Activated T-helper 17 cell treated with anti-CD3 and anti-CD28 coated beads, Interleukin-2, amount 50 U/mL, for 72 hours (primary cell): ENCODE measurements around the gene TCEA3. TPM values are rescaled to one million over a fixed set of nuclear protein-coding genes. Genes with fewer than 3 reads are reported as not detected.
A peak's percentile ranks its signal among the peaks of the same experiment; 100 is the strongest.

ENCODE experiments used
- ATAC-seq: fragments of 150-1000 bp; cut with Tn5 transposase; replicated peaks from 2 replicates; pipeline ENCODE4 v1.10.0; 2021; ENCODE audit warnings: mild to moderate bottlenecking, moderate library complexity
- H3K27ac Mint-ChIP-seq: one replicate; pipeline ENCODE4 v1.8.0; 2022; ENCODE audit warnings: mixed read lengths
- H3K27me3 Mint-ChIP-seq: one replicate; pipeline ENCODE4 v1.8.0; 2022; ENCODE audit warnings: mixed read lengths
- H3K36me3 Mint-ChIP-seq: one replicate; pipeline ENCODE4 v1.8.0; 2022; ENCODE audit warnings: low read depth, mild to moderate bottlenecking, mixed read lengths
- H3K4me1 Mint-ChIP-seq: one replicate; pipeline ENCODE4 v1.8.0; 2022; ENCODE audit warnings: mixed read lengths
- H3K4me3 Mint-ChIP-seq: one replicate; pipeline ENCODE4 v1.8.0; 2022; ENCODE audit warnings: mild to moderate bottlenecking, mixed read lengths
- H3K9me3 Mint-ChIP-seq: one replicate; pipeline ENCODE4 v1.8.0; 2022; ENCODE audit warnings: mixed read lengths
- total RNA-seq, 2 donors: library from RNA; stranded (reverse); gene quantifications; one replicate each; pipeline ENCODE4 v1.2.3, GENCODE V29; 2022

The TCEA3 gene
- total RNA-seq, 2 donors from 2014 or later, result 1.3 to 33.2 TPM

GRCh38 chr1:23366146-23366545, 58.4 kb downstream of the TCEA3 start:
- no peak for ATAC-seq
- Mint-ChIP-seq H3K36me3 (peaks cover 69% of the 10 kb centered on the region), H3K27me3 (no peaks in the 10 kb centered on the region), H3K9me3 (peaks cover 12% of the 10 kb centered on the region), H3K4me3 (peak overlapping the region; percentile 89), H3K27ac (no peak overlapping the region), H3K4me1 (peaks cover 16% of the 10 kb centered on the region)

DNA sequence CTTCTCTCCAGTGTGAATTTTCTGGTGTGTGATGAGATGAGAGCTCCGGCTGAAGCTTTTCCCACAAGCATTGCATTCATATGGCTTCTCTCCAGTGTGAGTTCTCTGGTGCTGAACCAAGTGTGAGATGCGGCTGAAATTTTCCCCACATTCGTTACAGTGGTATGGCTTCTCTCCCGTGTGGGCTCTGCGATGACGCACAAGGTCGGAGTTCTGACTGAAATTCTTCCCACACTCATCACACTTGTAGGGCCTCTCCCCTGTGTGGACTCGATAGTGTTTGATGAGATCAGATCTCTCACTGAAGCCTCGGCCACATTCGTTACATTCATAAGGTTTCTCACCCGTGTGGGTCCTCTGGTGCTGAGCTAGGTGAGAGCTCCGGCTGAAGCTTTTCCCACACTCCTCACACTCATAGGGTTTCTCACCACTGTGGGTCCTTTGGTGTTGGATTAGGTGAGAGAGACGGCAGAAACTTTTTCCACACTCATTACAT, 62.3 kb downstream of the TCEA3 start:
- Mint-ChIP-seq H3K4me1 (peaks cover 8% of the 10 kb centered on the region), H3K9me3 (peaks cover 21% of the 10 kb centered on the region), H3K27ac (no peak overlapping the region), H3K27me3 (no peaks in the 10 kb centered on the region), H3K4me3 (no peak overlapping the region), H3K36me3 (peaks cover 79% of the 10 kb centered on the region)
- no peak for ATAC-seq

DNA sequence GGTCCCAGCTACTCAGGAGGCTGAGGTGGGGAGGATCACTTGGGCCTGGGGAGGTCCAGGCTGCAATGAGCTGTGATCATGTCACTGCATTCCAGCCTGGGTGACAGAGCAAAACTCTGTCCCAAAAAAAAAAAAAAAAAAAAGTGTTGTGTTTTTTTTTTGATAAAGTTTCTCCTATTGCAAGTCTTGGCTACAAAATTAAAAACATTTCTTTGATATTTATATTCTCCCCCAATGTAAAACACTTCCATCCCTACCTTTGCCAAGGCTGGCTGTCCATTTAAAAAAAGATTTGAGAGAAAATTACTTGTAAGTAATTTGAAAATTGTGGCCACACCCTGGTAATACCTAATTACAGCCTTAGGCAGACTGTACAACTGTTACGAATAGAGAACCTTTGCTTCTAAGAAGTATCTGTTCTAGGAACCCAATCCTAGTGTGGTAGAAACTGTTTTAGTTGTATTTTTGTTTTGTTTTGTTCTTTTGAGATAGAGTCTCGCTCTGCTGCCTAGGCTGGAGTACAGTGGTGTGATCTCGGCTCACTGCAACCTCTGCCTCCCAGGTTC, 66.2 kb downstream of the TCEA3 start:
- H3K27ac Mint-ChIP-seq, result no peak overlapping the region
- H3K4me1 Mint-ChIP-seq, result no peaks in the 10 kb centered on the region
- H3K4me3 Mint-ChIP-seq, result no peak overlapping the region
- H3K36me3 Mint-ChIP-seq, result peaks cover 45% of the 10 kb centered on the region
- no peaks in the 10 kb centered on the region for H3K27me3 Mint-ChIP-seq
- H3K9me3 Mint-ChIP-seq, result peaks cover 21% of the 10 kb centered on the region
- no peak for ATAC-seq

- ATAC-seq, result no peak
Measured at GRCh38 chr1:23357138-23357908, 67.2 kb downstream of the TCEA3 start.

DNA sequence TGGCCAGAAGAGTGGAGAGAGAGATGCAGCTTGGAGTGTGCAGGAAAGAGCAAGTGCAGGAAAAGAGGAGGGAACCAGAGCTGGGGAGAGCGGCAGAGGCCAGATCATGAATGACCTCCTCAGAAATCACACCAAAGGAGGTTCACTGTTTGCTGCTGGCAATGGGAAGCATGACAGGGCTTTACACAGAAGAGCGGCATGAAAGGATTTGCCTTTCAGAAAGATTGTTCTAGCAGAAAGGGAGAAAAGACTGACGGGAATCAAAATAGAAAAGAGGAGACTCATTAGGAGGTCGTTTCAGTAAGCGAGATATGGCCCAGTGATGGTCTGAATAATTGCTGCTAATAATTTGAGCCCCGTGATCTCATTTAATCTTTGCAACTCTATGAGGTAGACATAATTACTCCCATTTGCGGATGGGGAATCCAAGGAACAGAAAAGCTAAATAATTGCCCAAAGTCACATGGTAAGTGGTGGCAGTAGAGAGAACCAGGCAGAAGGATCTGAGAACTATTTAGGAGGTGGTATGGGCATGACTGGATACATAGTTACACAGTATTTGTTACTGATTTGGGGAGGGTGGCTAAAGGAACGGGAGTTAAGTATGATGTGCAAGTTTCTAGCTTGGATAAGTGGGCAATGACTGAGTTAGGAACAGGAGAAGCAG, 67.9 kb downstream of the TCEA3 start:
- peaks cover 27% of the 10 kb centered on the region for H3K36me3 Mint-ChIP-seq
- no peaks in the 10 kb centered on the region for H3K4me1 Mint-ChIP-seq
- no peak for ATAC-seq
- H3K27ac Mint-ChIP-seq, result no peak overlapping the region
- H3K27me3 Mint-ChIP-seq, result no peaks in the 10 kb centered on the region
- no peak overlapping the region for H3K4me3 Mint-ChIP-seq
- H3K9me3 Mint-ChIP-seq, result peaks cover 9% of the 10 kb centered on the region

More at GRCh38 chr1:23357138-23357908, 67.2 kb downstream of the TCEA3 start:
- Mint-ChIP-seq H3K27me3 (no peaks in the 10 kb centered on the region), H3K4me1 (no peaks in the 10 kb centered on the region), H3K9me3 (peaks cover 13% of the 10 kb centered on the region), H3K27ac (no peak overlapping the region), H3K4me3 (no peak overlapping the region), H3K36me3 (peaks cover 34% of the 10 kb centered on the region)

DNA sequence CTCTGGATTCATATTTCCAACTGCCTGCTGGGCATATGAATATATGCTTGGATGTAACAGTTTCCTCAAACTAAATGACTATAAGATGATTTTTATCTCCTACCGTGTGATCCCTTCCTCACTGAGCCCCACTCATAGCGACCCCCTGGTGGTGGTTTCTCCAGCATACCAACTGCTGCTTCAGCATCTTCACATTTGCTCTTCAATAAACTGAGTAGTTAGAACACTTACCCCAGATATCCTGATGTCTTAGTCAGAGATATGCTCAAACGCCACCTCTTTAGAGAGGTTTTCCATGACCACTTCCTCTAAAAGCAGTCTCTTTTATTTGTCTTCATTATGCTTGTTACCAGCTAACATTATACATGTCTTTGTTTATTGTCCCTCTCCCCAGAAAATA, 70.3 kb downstream of the TCEA3 start:
- H3K36me3 Mint-ChIP-seq, result peaks cover 5% of the 10 kb centered on the region
- H3K9me3 Mint-ChIP-seq, result no peaks in the 10 kb centered on the region
- H3K27me3 Mint-ChIP-seq, result no peaks in the 10 kb centered on the region
- ATAC-seq, result no peak
- H3K4me1 Mint-ChIP-seq, result no peaks in the 10 kb centered on the region
- H3K27ac Mint-ChIP-seq, result no peak overlapping the region
- H3K4me3 Mint-ChIP-seq, result no peak overlapping the region

- ATAC-seq, result no peak
- H3K36me3 Mint-ChIP-seq, result no peaks in the 10 kb centered on the region
Measured at GRCh38 chr1:23352096-23352695, 72.4 kb downstream of the TCEA3 start.

DNA sequence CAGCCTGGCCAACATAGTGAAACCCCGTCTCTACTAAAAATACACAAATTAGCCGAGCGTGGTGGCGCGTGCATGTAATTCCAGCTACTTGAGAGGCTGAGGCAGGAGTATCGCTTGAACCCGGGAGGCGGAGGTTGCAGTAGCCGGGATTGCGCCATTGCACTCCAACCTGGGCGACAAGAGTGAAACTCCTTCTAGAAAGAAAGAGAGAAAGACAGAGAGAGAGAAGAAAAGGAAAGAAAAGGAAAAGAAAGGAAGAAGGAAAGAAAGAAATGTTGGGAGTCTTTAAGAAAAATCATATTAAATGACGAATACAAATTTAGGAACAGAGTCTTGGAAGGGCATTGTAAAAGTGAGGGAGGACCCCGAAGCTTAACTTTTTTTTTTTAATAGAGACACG, 78.6 kb downstream of the TCEA3 start:
- H3K27me3 Mint-ChIP-seq, result no peaks in the 10 kb centered on the region
- no peak overlapping the region for H3K27ac Mint-ChIP-seq
- no peaks in the 10 kb centered on the region for H3K9me3 Mint-ChIP-seq
- H3K36me3 Mint-ChIP-seq, result peaks cover 26% of the 10 kb centered on the region
- ATAC-seq, result no peak
- H3K4me3 Mint-ChIP-seq, result no peak overlapping the region
- peaks cover 21% of the 10 kb centered on the region for H3K4me1 Mint-ChIP-seq

More at GRCh38 chr1:23352096-23352695, 72.4 kb downstream of the TCEA3 start:
- no peaks in the 10 kb centered on the region for H3K4me1 Mint-ChIP-seq
- H3K27ac Mint-ChIP-seq, result no peak overlapping the region
- no peaks in the 10 kb centered on the region for H3K27me3 Mint-ChIP-seq
- no peaks in the 10 kb centered on the region for H3K9me3 Mint-ChIP-seq
- H3K4me3 Mint-ChIP-seq, result no peak overlapping the region

DNA sequence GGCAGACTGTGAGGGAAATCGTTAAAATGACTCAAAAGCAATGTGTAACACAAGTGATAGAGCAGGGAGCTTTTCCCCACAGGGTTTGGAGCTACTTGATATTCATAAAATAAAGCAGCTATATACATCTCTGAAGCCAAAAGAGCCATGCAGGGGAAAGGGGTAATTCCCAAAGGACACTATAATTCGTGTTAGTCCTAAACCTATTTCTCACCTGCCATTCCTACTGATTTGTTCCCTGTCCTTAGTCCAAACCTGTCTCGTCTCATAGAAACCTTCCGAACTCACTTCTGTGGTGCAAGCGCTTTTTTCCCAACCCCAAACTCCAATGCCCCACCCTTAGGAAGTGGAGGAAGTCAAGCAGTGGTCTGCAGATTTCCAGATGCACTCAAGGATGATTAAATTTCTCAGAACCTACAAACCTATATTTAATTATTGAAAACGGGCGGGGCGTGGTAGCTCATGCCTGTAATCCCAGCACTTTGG, 79.5 kb downstream of the TCEA3 start:
- H3K9me3 Mint-ChIP-seq, result no peaks in the 10 kb centered on the region
- H3K27me3 Mint-ChIP-seq, result no peaks in the 10 kb centered on the region
- H3K4me1 Mint-ChIP-seq, result peaks cover 30% of the 10 kb centered on the region
- peaks cover 35% of the 10 kb centered on the region for H3K36me3 Mint-ChIP-seq
- peak overlapping the region; percentile 98 for H3K27ac Mint-ChIP-seq
- ATAC-seq, result no peak
- H3K4me3 Mint-ChIP-seq, result peak overlapping the region; percentile 99

DNA sequence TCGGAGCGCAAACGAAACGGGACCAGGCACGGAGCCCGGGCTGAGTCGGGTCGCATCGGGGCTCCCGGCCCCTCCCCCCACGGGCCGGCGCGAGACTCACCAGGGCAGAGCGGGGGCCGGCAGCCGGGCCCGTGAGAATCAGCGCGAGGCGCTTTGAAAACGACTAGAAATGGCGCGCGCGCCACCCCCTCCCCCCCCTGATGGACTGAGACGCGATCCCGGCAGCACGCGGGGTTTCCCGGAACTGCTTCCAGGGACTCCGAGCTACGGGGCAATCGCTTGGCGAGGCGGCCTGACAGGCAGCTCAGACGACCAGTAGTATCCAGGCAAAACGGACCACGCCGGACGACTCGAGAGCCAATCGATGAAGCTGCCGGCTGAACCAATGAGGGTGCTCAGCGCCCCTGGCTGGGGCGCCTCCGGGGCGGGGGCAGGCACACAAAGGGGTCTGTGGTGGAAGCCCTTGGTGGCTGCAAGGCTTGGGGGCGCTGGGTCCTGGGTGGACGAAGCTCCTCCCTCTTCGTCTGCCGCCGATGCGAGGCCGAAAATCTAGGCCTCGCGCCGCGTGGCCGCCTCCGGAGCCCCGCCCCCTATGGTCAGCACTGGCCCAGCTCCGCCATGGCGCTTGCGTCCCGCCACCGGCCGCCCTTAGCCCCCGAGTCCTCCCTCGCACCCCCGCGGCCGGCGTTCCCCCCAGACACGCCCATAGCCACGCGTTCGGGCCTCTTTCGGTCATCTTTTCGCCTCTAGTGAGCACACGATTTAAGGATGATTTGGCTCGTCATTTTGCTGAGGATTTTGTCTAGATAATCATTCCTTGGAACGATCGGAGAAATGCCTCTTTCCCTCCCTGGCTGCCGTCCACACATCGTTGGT, 80.2 kb downstream of the TCEA3 start, which contains the start of gene HNRNPR:
HNRNPR (minus strand) TSS at position 174 of the 876 bp plus-strand sequence. CDS start 3,276 bp downstream, outside the sequence.
- Mint-ChIP-seq H3K4me1 (peaks cover 36% of the 10 kb centered on the region), H3K27me3 (no peaks in the 10 kb centered on the region), H3K27ac (peak within 1 kb of the TSS; percentile 98), H3K9me3 (no peaks in the 10 kb centered on the region), H3K36me3 (peaks cover 42% of the 10 kb centered on the region), H3K4me3 (peak within 1 kb of the TSS; percentile 99)
- peak; percentile 95 for ATAC-seq

- peaks cover 41% of the 10 kb centered on the region for H3K4me1 Mint-ChIP-seq
- no peaks in the 10 kb centered on the region for H3K27me3 Mint-ChIP-seq
- peak overlapping the region; percentile 99 for H3K4me3 Mint-ChIP-seq
- peak overlapping the region; percentile 98 for H3K27ac Mint-ChIP-seq
- no peaks in the 10 kb centered on the region for H3K9me3 Mint-ChIP-seq
- peaks cover 51% of the 10 kb centered on the region for H3K36me3 Mint-ChIP-seq
- ATAC-seq, result peak; percentile 28
Measured at GRCh38 chr1:23343221-23344110, 81.1 kb downstream of the TCEA3 start.

DNA sequence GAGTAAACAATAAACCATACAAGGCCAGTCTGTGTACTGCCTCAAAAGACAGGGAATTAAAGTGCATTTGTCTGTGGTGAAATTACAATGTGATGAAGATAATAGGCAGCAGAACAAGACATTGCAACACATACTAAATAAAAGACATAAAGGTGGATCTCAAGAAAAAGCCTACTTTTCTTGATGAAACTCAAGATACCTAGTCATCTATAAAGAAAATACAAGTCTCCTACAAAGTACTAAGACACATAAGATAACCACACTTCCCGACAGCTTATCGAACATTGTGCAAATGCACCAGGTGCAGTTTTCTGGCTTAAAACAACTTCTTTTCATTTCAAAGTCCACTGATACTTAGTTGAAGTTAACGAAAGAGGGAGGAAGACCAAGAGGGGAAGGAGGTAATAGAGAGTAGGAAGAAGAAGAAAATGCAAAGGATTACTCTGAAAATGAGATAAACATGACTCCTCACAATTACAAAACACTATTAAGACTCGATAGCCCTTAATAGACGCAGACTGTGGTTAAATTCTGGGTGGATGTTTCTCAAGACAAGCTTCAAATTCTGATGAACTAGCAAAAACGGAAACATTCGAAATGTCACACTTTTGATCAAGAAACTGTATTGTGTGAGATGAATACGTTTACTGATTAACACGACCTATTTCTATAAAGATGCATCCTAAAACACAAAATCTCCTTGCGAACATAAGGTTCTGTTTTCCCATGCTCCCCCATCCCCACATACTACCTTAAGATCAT, 82.4 kb downstream of the TCEA3 start:
- no peaks in the 10 kb centered on the region for H3K9me3 Mint-ChIP-seq
- H3K4me3 Mint-ChIP-seq, result peak overlapping the region; percentile 99
- H3K27ac Mint-ChIP-seq, result peak overlapping the region; percentile 94
- H3K27me3 Mint-ChIP-seq, result no peaks in the 10 kb centered on the region
- H3K36me3 Mint-ChIP-seq, result peaks cover 64% of the 10 kb centered on the region
- H3K4me1 Mint-ChIP-seq, result peaks cover 48% of the 10 kb centered on the region
- no peak for ATAC-seq
